Measurements from ENCODE around the gene QTRT2. TPM values are rescaled to one million over a fixed set of nuclear protein-coding genes. Genes with fewer than 3 reads are reported as not detected.

QTRT2 gene
- total RNA-seq, 1 donor from 2014 or later: 7.6 TPM

DNA sequence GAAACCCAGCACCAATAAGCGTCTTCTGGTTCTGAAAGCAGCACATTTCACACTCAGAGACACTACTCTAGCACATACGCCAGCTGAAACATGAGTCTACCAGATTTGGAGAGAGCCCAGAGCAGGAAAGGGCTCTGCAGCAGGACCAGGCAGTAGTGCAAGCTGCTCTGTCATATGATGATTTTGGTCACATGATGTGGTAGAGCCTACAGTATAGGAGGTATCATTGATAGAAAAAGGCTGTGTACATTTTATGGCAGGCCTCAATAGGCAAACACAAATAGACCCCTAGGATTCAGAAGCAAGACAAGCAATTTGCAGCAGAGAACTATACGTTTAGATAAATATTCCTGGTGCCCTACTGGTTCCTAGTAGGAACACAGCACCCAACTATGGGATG, 58.2 kb downstream of the QTRT2 start:
- Histone ChIP-seq H3K9me3 (no peaks in the 10 kb centered on the region), H3K27ac (no peak overlapping the region), H3K36me3 (no peaks in the 10 kb centered on the region), H3K27me3 (no peaks in the 10 kb centered on the region), H3K4me3 (no peak overlapping the region), H3K4me1 (no peaks in the 10 kb centered on the region)
- intact Hi-C loops (cut with DNase I): no loop called here
- DNase-seq (ENCODE audit: extremely low spot score in 2 of 2): no peak
- TF ChIP-seq, protein P1, sequence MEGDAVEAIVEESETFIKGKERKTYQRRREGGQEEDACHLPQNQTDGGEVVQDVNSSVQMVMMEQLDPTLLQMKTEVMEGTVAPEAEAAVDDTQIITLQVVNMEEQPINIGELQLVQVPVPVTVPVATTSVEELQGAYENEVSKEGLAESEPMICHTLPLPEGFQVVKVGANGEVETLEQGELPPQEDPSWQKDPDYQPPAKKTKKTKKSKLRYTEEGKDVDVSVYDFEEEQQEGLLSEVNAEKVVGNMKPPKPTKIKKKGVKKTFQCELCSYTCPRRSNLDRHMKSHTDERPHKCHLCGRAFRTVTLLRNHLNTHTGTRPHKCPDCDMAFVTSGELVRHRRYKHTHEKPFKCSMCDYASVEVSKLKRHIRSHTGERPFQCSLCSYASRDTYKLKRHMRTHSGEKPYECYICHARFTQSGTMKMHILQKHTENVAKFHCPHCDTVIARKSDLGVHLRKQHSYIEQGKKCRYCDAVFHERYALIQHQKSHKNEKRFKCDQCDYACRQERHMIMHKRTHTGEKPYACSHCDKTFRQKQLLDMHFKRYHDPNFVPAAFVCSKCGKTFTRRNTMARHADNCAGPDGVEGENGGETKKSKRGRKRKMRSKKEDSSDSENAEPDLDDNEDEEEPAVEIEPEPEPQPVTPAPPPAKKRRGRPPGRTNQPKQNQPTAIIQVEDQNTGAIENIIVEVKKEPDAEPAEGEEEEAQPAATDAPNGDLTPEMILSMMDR (IDR thresholded peaks at IDR 0.05): no peak
- TF ChIP-seq POLR2A (IDR thresholded peaks at IDR 0.05): no peak
- TF ChIP-seq POLR2AphosphoS5 (IDR thresholded peaks at IDR 0.05; ENCODE audit: insufficient read depth in 1 of 2, low read depth in 1 of 2): no peak

DNA sequence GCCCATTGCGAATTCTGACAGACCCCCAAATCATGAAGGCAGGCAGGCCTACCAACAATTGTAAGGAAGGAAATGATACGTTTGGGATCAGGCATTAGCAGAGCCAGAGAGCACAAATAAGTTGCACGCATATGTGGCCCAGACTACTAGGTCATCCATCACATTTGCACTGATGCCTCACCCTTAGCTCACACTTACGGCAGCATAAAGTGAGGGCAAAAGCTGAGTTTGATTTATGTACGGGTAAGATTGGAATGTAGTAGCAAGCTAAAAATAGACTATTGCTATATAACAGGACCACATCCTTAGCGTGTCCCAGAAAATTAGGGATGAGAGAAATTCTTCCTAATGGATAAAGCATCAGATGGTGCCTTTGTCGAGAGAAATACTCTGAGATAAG, 58.6 kb downstream of the QTRT2 start:
- H3K36me3 ChIP-seq: no peaks in the 10 kb centered on the region
- H3K4me3 ChIP-seq: no peak overlapping the region
- no peak for DNase-seq (ENCODE audit: extremely low spot score in 2 of 2)
- TF ChIP-seq, protein P1 (IDR thresholded peaks at IDR 0.05): no peak
- TF ChIP-seq POLR2AphosphoS5 (IDR thresholded peaks at IDR 0.05; ENCODE audit: insufficient read depth in 1 of 2, low read depth in 1 of 2): no peak
- TF ChIP-seq POLR2A (IDR thresholded peaks at IDR 0.05): no peak
- no peaks in the 10 kb centered on the region for H3K4me1 ChIP-seq
- H3K9me3 ChIP-seq: no peaks in the 10 kb centered on the region
- intact Hi-C loops (cut with DNase I): no loop called here
- no peak overlapping the region for H3K27ac ChIP-seq
- no peaks in the 10 kb centered on the region for H3K27me3 ChIP-seq

DNA sequence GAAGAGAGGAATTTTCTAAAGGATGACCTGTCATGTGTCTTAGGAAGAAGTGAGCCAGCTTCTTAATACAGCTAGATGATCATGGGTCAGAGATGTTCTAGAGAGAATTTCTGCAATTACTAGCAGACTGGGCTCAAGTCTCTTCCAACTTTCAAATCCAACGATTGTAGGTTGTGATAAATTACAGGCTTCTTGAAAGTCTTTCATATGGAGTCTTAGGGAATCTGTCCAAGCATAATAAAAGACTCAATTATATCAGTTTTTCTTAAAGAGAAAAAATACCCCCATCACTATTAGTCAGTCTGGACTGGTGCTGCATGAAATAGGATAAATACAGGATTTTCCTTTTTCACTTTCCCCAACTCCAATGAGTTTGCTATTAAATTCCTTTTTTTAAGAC, 63.2 kb downstream of the QTRT2 start:
- no peaks in the 10 kb centered on the region for H3K36me3 ChIP-seq
- H3K27me3 ChIP-seq: no peaks in the 10 kb centered on the region
- intact Hi-C loops (cut with DNase I): no loop called here
- H3K4me3 ChIP-seq: no peak overlapping the region
- no peak overlapping the region for H3K27ac ChIP-seq
- no peak for TF ChIP-seq POLR2A (IDR thresholded peaks at IDR 0.05)
- TF ChIP-seq, protein P1 (IDR thresholded peaks at IDR 0.05): no peak
- no peak for TF ChIP-seq POLR2AphosphoS5 (IDR thresholded peaks at IDR 0.05; ENCODE audit: insufficient read depth in 1 of 2, low read depth in 1 of 2)
- no peaks in the 10 kb centered on the region for H3K4me1 ChIP-seq
- no peaks in the 10 kb centered on the region for H3K9me3 ChIP-seq
- DNase-seq (ENCODE audit: extremely low spot score in 2 of 2): no peak

DNA sequence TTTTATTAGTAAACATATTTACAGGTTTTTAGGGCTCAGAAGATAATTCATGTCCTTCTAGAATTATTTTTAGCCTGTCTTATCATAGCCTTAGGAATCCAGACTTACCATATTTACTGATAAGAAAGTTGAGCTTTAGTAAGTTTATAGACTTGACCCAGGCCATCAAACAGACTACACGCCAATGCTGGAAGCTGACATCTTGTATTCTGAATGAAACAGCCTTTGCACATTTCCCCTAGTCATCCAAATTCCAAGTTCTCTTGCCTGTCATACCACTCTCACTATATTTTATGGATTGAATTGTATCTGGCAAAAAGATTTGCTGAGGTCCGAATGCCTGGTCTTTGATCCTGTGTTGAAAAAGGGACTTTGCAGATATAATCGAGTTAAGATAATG, 63.7 kb downstream of the QTRT2 start:
- Histone ChIP-seq H3K9me3 (no peaks in the 10 kb centered on the region), H3K4me3 (no peak overlapping the region), H3K36me3 (no peaks in the 10 kb centered on the region), H3K4me1 (no peaks in the 10 kb centered on the region), H3K27ac (no peak overlapping the region), H3K27me3 (no peaks in the 10 kb centered on the region)
- TF ChIP-seq, protein P1 (IDR thresholded peaks at IDR 0.05): no peak
- no peak for TF ChIP-seq POLR2A (IDR thresholded peaks at IDR 0.05)
- TF ChIP-seq POLR2AphosphoS5 (IDR thresholded peaks at IDR 0.05; ENCODE audit: insufficient read depth in 1 of 2, low read depth in 1 of 2): no peak
- DNase-seq (ENCODE audit: extremely low spot score in 2 of 2): no peak
- intact Hi-C loops (cut with DNase I): no loop called here

DNA sequence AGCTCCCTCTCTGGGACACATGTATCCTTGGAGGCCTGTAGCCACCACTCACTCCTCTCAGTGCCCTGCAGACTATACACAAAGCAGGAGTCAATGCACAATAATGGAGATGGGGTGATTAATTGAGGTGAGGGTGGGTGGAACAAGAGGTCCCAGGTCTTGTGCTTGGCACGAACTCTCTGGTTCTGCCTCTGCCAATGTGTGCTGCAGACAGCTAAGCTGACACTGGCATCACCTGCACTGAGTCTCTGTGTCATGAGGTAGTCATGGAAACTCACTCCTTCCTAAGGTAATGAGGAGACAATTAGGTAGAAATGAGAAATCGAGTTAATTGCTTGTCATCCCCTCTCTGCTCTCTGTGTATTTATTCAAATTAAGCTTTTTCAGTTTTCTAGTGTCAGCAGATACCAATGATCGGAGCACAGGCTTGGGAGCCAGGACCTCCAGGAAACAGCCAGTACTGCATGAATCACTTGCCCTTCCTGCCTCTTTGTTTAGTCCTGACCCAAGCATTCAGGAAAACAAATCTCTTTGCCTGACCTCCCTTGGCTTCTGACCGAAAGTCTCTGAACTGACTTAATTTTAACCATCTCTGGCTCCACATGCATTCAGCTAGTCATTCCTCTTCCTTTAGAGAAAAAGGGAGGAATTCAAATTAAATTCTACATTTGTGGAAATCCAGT, 65.6 kb downstream of the QTRT2 start:
- Histone ChIP-seq H3K36me3 (no peaks in the 10 kb centered on the region), H3K9me3 (no peaks in the 10 kb centered on the region), H3K4me1 (no peaks in the 10 kb centered on the region), H3K27ac (peak overlapping the region; percentile 33), H3K27me3 (no peaks in the 10 kb centered on the region), H3K4me3 (no peak overlapping the region)
- TF ChIP-seq POLR2AphosphoS5 (IDR thresholded peaks at IDR 0.05; ENCODE audit: insufficient read depth in 1 of 2, low read depth in 1 of 2) (peak in 1 of 2 donors; percentile 50), POLR2A (IDR thresholded peaks at IDR 0.05) (no peak)
- intact Hi-C loops (cut with DNase I): no loop called here
- no peak for DNase-seq (ENCODE audit: extremely low spot score in 2 of 2)
